Type B pancreatic cell (in vitro differentiated cells): ENCODE data around the gene NEGR1. TPM values are rescaled to one million over a fixed set of nuclear protein-coding genes. Genes with fewer than 3 reads are reported as not detected.

Experiments
- DNase-seq: peaks from one replicate; pipeline ENCODE4 v3.0.0; 2021; ENCODE audit warnings: mixed read lengths; ENCODE audit not compliant: unreplicated experiment; ENCODE audit errors: extremely low spot score
- H3K27ac Mint-ChIP-seq: 2 replicates; pipeline ENCODE4 v1.8.0; 2021; ENCODE audit warnings: mild to moderate bottlenecking, mixed read lengths
- H3K27me3 Mint-ChIP-seq: 2 replicates; pipeline ENCODE4 v1.8.0; 2021; ENCODE audit warnings: mixed read lengths
- H3K36me3 Mint-ChIP-seq: 2 replicates; pipeline ENCODE4 v1.8.0; 2021; ENCODE audit warnings: mixed read lengths
- H3K4me1 Mint-ChIP-seq: one replicate; pipeline ENCODE4 v1.8.0; 2021; ENCODE audit warnings: mixed read lengths; ENCODE audit not compliant: unreplicated experiment
- H3K4me3 Mint-ChIP-seq: 2 replicates; pipeline ENCODE4 v1.8.0; 2021; ENCODE audit warnings: mild to moderate bottlenecking, mixed read lengths
- H3K9me3 Mint-ChIP-seq: 2 replicates; pipeline ENCODE4 v1.8.0; 2021; ENCODE audit warnings: mixed read lengths
- CTCF ChIP-seq: fragments of 200-600 bp; sonication (generic); conservative IDR thresholded peaks from 2 replicates; pipeline ENCODE4 v1.5.0; 2021; ENCODE audit warnings: antibody characterized with exemption, mild to moderate bottlenecking
- total RNA-seq: library from RNA; stranded (reverse); gene quantifications from 2 replicates; pipeline ENCODE4 v1.2.1, GENCODE V29; 2021; ENCODE audit warnings: low replicate concordance

NEGR1 gene
- total RNA-seq, 1 donor from 2014 or later = 22.5 TPM

- Mint-ChIP-seq H3K27ac (no peak overlapping the region), H3K9me3 (no peaks in the 10 kb centered on the region), H3K27me3 (no peaks in the 10 kb centered on the region), H3K4me1 (no peaks in the 10 kb centered on the region), H3K36me3 (no peaks in the 10 kb centered on the region), H3K4me3 (no peak overlapping the region)
- DNase-seq = no peak
- TF ChIP-seq CTCF = no peak
Observed at GRCh38 chr1:72109916-72110315, 172.4 kb downstream of the NEGR1 start.

DNA sequence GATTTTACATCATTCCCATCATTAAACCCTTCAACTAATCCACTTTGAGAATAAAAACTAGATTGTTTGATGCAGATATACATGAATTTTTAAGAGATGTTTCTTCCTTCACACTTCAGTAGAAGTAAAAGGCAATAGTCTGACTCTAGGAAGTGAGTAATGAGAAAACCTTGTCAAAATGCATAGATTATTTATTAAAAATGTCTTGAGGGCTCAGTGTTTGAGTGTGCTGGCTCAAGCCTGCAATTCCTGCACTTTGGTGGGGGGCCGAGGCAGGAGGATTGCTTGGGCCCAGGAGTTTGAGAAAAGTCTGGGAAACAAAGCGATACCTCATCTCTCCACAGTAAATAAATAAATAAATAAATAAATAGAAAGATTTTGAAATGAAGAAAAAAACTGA is 177.1 kb downstream of the NEGR1 start:
- no peak overlapping the region for H3K27ac Mint-ChIP-seq
- H3K4me3 Mint-ChIP-seq = no peak overlapping the region
- DNase-seq = no peak
- no peaks in the 10 kb centered on the region for H3K36me3 Mint-ChIP-seq
- no peaks in the 10 kb centered on the region for H3K9me3 Mint-ChIP-seq
- no peak for TF ChIP-seq CTCF
- no peaks in the 10 kb centered on the region for H3K4me1 Mint-ChIP-seq
- H3K27me3 Mint-ChIP-seq = no peaks in the 10 kb centered on the region

- Mint-ChIP-seq H3K27me3 (no peaks in the 10 kb centered on the region), H3K36me3 (no peaks in the 10 kb centered on the region), H3K27ac (no peak overlapping the region), H3K4me3 (no peak overlapping the region), H3K9me3 (no peaks in the 10 kb centered on the region), H3K4me1 (no peaks in the 10 kb centered on the region)
- DNase-seq = no peak
- no peak for TF ChIP-seq CTCF
Observed at GRCh38 chr1:72101840-72102632, 180.3 kb downstream of the NEGR1 start.

DNA sequence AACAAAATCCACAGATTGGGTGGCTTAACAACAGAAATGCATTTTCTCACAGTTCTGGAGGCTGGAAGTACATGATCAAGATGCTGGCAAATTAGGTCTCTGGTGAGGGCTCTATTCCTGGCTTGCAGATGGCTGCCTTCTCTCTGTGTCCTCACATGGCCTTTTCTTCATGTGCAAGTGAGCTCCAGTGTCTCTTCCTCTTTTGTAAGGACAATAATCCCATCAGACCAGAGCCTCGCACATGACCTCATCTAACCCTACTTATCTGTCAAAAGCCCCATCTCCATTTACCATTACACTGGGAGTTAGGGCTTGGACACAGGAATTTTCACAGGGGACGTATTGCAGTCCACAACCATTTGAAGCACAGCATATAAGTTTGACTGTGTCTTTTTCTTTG is 181.6 kb downstream of the NEGR1 start:
- TF ChIP-seq CTCF = no peak
- no peaks in the 10 kb centered on the region for H3K27me3 Mint-ChIP-seq
- no peaks in the 10 kb centered on the region for H3K9me3 Mint-ChIP-seq
- no peaks in the 10 kb centered on the region for H3K4me1 Mint-ChIP-seq
- DNase-seq = no peak
- no peak overlapping the region for H3K4me3 Mint-ChIP-seq
- no peaks in the 10 kb centered on the region for H3K36me3 Mint-ChIP-seq
- H3K27ac Mint-ChIP-seq = no peak overlapping the region

DNA sequence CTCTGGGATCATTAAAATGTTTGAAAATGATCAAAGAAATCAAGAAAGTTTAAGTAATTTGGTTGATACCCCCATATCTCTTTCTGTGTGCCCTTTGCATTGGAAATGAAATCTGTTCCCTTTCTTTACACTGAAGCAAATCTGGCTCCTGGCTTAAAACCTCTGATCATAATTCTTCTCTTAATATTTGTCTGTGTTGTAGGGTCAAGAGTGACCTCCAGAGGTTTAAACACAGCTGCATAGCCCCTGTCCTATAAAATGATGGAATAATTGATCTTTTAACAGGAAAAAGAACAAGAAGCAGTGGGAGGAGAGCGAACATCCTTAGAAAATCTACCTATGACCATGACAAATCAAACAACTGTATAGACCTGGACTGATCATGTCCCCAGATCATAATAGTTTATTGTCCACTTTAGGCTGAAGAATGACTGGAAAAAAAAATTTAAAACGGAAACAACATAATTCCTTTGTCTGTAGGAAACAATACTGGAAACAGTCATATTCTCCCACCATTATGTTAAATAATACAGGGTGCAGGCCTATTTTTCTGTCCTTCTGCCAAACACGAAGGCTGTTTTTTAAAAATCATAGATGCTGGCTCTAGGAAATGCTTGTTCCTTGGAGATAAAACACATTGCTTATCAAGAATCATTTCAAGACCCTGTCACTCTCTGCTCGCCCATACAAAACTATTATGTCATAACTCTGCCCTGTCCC is 184.3 kb downstream of the NEGR1 start:
- Mint-ChIP-seq H3K9me3 (no peaks in the 10 kb centered on the region), H3K27me3 (no peaks in the 10 kb centered on the region), H3K36me3 (no peaks in the 10 kb centered on the region), H3K4me3 (no peak overlapping the region), H3K4me1 (no peaks in the 10 kb centered on the region), H3K27ac (no peak overlapping the region)
- TF ChIP-seq CTCF = no peak
- DNase-seq = no peak
